ENCODE results near the gene HOXB3.

Gene HOXB3

GRCh38 chr17:48567209-48567608 lies 22.8 kb downstream of the HOXB3 start:
- no peak for DNase-seq

- no peak for DNase-seq
These were observed 23.3 kb downstream of the HOXB3 start for GRCh38 chr17:48566717-48567116.

GRCh38 chr17:48565925-48566710 lies 23.9 kb downstream of the HOXB3 start:
- no peak for DNase-seq

GRCh38 chr17:48565022-48565554 lies 25.0 kb downstream of the HOXB3 start:
- no peak for DNase-seq

- DNase-seq: no peak
These were observed 25.6 kb downstream of the HOXB3 start for GRCh38 chr17:48564188-48565021.

GRCh38 chr17:48563867-48564187 lies 26.2 kb downstream of the HOXB3 start:
- DNase-seq: no peak

GRCh38 chr17:48563385-48563838 lies 26.6 kb downstream of the HOXB3 start:
- DNase-seq: no peak

GRCh38 chr17:48562934-48563333 lies 27.1 kb downstream of the HOXB3 start:
- no peak for DNase-seq

- DNase-seq: no peak
These were observed 27.9 kb downstream of the HOXB3 start for GRCh38 chr17:48561884-48562810.

GRCh38 chr17:48559840-48560817 lies 29.9 kb downstream of the HOXB3 start:
- DNase-seq: no peak

GRCh38 chr17:48559122-48559839 lies 30.8 kb downstream of the HOXB3 start:
- no peak for DNase-seq

GRCh38 chr17:48558831-48559121 lies 31.3 kb downstream of the HOXB3 start:
- DNase-seq: no peak

GRCh38 chr17:48558057-48558830 lies 31.8 kb downstream of the HOXB3 start:
- no peak for DNase-seq

- DNase-seq: no peak
These were observed 33.3 kb downstream of the HOXB3 start for GRCh38 chr17:48556576-48557401.

GRCh38 chr17:48556229-48556575 lies 33.8 kb downstream of the HOXB3 start:
- no peak for DNase-seq

GRCh38 chr17:48555258-48556228 lies 34.5 kb downstream of the HOXB3 start:
- peak; percentile 78 for DNase-seq

- no peak for DNase-seq
These were observed 35.4 kb downstream of the HOXB3 start for GRCh38 chr17:48554412-48555257.

All from NCI-H774 (cell line).